ENCODE results near the gene HOXC12. TPM values are rescaled to one million over a fixed set of nuclear protein-coding genes. Genes with fewer than 3 reads are reported as not detected.

The HOXC12 gene
- total RNA-seq, 1 experiment from 2014 or later = not detected

DNA sequence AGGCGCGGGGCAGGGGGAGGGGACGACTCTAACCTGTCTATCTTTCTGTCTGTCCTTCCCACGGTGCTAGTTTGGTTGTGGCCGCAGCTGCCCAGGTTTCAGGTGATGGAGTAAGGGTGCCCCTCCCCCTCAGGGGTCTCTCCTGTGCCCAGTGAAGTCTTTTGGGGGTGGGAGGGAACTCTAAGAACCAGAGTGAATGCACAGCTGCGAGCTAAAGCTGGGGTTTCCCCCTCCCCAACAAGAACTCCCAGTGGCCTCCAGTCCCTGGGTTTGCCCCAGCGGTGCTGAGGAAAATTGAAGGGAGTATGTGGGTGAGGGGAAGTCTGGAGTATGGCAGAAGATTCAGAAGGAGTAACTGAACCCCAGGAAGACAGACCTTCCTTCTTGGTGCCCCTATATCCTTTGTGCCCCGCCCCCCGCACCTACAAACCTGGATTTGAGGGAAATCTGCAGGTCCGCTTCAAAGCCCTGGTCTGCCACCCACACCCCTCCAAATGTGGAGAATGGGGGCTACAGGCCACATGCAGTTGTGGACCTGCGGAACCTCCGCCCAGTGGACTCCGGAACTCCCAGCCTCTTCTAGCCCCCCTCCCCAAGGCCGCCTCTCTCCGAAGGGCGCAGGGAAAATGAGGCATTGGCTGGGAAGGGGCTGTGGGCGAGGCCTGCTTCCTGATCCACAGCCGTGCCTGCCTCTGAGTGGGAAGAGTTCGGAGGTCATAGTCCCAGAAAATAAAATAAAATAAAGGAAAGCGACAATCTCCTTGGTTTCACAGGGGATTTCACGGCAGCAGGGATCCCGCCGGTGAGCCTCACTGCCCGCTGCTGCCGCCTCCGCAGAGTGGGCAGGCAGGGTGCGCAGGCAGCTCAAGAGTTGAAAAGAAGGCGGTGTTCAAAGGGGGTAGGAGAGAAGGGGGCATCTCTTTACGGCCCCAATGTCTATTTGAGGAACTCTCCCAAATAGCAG lies 41.8 kb downstream of the HOXC12 start:
- Histone ChIP-seq H3K27ac (peak overlapping the region; percentile 80; the same call in 1 of the 2 replicates), H3K27me3 (peaks cover 6% of the 10 kb centered on the region; the same call in 1 of the 2 replicates), H3K4me3 (peak overlapping the region; percentile 62), H3K4me1 (no peaks in the 10 kb centered on the region), H3K9me3 (replicated peaks) (no peaks in the 10 kb centered on the region), H3K36me3 (no peaks in the 10 kb centered on the region)
- no peak for DNase-seq

DNA sequence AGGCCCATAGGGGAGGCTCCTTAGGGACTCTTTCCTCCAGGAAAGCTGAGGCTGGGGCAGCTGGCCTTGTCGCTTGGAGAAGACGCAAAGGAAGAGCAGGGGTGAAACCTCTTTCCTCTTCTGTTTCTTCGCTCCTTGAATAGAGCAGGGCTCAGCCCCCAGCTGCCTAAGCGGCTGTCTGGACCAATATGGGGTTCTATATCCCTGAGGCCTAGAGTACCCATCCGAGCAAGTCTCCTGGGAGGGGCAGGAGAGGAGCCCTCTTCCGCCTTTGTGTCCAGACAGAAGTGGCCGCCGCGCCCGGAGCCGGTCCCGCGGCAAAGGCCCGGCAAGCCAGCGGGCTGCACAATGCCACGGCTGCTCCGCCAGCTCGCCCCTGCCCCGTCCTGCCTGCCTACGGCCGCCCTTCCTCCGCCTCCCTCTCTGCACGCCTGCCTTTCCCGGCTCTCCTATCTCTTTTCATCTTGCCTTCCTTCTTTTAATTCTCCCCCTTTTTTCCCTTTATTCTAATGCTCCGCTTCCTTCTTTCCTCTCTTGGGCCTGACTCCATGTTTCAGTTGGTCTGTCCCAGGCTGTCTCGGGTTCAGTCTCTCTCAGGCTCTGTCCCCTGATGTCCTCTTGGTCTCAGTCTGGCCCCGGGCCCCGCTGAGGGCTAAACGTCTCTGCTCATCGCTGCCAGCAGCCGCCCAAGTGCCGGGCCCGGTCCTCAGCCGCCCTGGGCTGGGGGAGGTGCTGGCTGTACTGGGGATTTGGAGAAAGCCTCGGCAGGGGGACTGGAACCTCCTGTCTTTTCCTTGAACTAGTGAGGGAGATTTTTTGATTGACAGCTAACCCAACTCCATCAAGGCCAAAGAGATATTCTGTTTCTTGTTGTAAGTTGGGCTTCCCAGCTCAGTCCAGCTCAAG lies 42.8 kb downstream of the HOXC12 start:
- Histone ChIP-seq H3K4me3 (no peak overlapping the region), H3K9me3 (replicated peaks) (no peaks in the 10 kb centered on the region), H3K4me1 (no peaks in the 10 kb centered on the region), H3K27me3 (no peaks in the 10 kb centered on the region; the same call in 1 of the 2 replicates), H3K27ac (no peak overlapping the region), H3K36me3 (no peaks in the 10 kb centered on the region)
- no peak for DNase-seq

DNA sequence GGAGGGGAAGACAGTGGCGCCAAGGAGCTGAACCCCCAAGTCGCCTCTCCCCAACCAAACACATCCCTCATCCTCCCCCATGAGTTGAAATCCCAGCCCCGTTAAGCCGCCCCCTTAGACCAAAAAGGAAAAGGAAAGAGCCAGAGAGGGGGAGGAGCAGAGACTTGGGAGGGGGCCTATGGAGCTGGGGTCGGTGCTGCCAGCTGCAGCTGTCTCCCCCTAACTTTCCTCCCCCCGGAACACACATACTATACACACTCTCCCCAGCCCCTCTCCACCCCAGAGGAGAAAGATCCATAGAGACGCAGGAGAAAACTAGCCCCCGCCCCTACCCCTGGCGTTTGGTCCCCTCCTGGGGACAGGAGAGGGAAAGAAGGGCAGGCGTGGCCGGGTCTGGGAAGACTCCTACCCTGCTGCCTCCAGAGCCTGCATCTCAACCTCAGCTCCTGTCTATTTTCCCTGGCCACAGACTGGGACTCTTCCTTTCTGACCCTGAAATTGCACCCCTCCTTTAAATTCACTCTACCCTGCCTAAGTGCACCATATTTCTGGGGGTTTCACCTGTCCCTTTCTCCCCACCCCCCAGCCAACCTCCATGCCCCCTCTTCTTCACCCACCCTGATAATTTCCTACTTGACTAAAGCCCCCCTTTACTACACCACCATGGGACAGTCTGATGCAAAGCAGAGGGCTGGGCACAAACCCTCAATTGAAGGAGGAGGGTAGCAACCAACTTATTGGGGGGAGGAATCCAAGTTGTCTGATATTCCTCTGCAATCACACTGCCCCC lies 43.6 kb downstream of the HOXC12 start:
- Histone ChIP-seq H3K4me1 (no peaks in the 10 kb centered on the region), H3K36me3 (no peaks in the 10 kb centered on the region), H3K9me3 (replicated peaks) (no peaks in the 10 kb centered on the region), H3K27me3 (no peaks in the 10 kb centered on the region), H3K4me3 (no peak overlapping the region), H3K27ac (no peak overlapping the region)
- no peak for DNase-seq

DNA sequence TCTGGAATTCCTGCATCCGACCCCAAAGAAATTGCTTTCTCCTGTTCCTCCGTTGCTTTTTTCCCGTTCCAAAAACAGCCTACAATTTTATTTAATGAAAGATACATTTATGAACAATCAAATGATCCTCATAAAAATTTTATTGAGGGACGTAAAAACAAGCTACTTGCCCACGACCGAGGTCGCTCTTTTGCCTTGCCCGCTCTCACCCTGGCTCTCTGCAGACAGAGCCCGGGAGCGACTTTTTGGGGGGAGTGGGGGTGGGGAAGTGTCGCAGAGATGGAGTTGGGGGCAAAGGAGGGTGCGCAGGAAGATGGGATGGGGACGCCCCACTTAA lies 44.2 kb downstream of the HOXC12 start:
- H3K4me3 ChIP-seq = no peak overlapping the region
- H3K27me3 ChIP-seq = no peaks in the 10 kb centered on the region
- no peak overlapping the region for H3K27ac ChIP-seq
- no peak for DNase-seq
- no peaks in the 10 kb centered on the region for H3K36me3 ChIP-seq
- H3K9me3 ChIP-seq (replicated peaks) = no peaks in the 10 kb centered on the region
- no peaks in the 10 kb centered on the region for H3K4me1 ChIP-seq

DNA sequence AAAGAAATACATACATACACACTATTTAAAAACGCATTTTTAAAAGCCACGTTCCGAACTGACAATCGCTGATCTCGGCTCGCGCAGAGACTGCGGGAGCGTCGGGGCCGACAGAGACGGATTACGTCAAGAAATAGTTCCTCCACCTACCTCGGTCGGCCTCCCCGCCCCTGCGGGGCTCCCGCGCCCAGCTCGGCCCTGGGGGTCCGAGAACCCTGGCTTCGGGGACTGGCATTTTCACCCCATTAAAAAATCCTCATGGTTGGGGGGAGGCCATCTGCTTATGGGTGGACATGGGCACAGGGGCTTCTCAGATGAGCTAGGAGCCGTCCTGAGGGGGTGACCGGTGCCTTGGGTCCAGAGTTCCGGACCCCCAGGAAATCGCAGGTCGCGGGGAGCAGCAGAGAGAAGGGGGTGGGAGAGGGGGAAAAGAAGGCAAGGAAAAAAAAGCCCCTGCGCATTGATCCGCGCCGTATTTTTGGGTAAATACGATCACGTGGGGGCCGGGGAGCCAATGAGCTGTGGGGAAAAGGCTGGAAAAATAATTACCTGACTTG lies 44.9 kb downstream of the HOXC12 start:
- H3K9me3 ChIP-seq (replicated peaks) = no peaks in the 10 kb centered on the region
- no peaks in the 10 kb centered on the region for H3K36me3 ChIP-seq
- no peaks in the 10 kb centered on the region for H3K27me3 ChIP-seq
- H3K4me1 ChIP-seq = no peaks in the 10 kb centered on the region
- peak; percentile 75 to 79 for DNase-seq
- H3K27ac ChIP-seq = peak overlapping the region; percentile 62
- peak overlapping the region; percentile 73 for H3K4me3 ChIP-seq

DNA sequence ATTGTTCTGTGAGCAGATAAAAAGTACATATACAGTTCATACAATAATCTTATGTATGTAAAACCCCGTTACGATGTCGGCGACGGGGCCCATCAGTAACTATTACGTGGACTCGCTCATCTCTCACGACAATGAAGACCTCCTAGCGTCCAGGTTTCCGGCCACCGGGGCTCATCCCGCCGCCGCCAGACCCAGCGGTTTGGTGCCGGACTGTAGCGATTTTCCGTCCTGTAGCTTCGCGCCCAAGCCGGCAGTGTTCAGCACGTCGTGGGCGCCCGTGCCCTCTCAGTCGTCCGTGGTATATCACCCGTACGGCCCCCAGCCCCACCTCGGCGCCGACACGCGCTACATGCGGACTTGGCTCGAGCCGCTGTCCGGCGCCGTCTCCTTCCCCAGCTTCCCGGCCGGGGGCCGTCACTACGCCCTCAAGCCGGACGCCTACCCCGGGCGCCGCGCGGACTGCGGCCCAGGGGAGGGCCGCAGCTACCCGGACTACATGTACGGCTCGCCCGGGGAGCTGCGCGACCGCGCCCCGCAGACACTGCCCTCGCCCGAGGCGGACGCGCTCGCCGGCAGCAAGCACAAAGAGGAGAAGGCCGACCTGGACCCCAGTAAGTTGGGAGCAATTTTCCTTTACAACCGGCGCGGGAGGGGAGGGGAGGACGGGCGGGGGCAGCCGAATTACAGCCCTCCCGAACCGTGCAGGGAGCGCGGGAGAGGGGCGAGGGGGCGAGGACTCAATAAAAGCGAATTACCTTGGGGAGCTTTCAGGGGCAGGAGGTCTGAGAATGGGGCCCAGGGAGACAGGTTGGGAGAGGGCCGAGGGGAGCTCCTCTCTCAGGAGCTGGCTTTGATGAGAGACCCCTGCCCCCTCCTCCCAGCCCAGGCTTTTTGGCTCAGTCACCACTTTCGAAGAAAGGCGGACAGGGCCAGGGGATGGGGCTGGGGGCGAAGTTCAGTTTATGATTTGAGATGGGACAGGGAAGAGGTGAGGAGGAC lies 45.7 kb downstream of the HOXC12 start, which contains the start of gene HOXC9:
HOXC9 (plus strand) TSS at position 46 of the 999 bp plus-strand sequence; CDS start at position 74, 28 bp downstream.
- DNase-seq = peak in 1 of 2 experiments; percentile 43
- Histone ChIP-seq H3K27me3 (no peaks in the 10 kb centered on the region), H3K36me3 (no peaks in the 10 kb centered on the region), H3K9me3 (replicated peaks) (no peaks in the 10 kb centered on the region), H3K4me1 (no peaks in the 10 kb centered on the region), H3K4me3 (peak within 1 kb of the TSS; percentile 73), H3K27ac (peak within 1 kb of the TSS; percentile 62)

DNA sequence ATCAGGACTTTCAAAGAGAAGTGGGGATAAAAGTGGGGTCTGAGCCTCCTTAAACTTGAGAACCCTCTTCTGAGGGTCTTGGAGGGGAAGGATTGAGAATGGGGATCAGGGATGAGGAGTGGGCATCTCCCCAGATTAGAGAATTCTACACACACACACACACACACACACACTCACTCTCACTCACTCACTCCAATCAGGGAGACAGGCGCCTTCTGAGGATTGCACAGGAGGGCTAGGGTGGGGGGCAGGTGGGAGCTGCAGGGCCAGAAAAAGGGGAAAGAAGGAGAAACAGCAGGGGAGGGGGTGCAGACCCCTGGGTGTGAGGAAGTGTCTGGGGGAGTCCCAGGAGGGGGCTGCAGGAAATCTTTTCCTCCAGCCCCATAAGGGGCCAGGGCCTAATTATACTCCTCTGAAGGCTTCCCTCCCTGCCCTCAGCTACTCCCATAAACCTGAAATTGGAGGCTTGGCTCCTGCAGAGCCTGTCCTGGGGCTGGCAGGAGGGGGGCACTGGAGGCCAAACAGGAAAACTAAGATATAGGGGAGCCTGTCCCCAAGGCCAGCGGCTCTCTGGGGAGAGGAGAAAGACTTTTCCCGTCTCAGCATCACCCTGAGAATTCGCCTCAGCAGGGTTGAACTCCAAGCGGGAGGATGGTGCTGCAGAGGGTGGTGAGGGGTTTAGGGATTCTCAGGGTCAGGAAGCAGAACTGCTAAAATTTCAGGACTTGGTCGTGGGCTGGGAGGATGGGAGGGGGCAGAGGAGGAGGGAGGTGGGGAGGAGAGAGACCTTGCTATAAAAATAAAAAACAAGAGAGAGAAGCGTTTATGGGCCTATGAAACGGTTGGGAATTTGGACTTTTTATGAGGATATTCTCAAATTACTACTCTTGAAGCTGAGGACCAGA lies 46.8 kb downstream of the HOXC12 start:
- no peak overlapping the region for H3K27ac ChIP-seq
- no peaks in the 10 kb centered on the region for H3K9me3 ChIP-seq (replicated peaks)
- no peaks in the 10 kb centered on the region for H3K4me1 ChIP-seq
- DNase-seq = no peak
- no peaks in the 10 kb centered on the region for H3K36me3 ChIP-seq
- peaks cover 5% of the 10 kb centered on the region for H3K27me3 ChIP-seq
- peak overlapping the region; percentile 73; the same call in 1 of the 2 replicates for H3K4me3 ChIP-seq

DNA sequence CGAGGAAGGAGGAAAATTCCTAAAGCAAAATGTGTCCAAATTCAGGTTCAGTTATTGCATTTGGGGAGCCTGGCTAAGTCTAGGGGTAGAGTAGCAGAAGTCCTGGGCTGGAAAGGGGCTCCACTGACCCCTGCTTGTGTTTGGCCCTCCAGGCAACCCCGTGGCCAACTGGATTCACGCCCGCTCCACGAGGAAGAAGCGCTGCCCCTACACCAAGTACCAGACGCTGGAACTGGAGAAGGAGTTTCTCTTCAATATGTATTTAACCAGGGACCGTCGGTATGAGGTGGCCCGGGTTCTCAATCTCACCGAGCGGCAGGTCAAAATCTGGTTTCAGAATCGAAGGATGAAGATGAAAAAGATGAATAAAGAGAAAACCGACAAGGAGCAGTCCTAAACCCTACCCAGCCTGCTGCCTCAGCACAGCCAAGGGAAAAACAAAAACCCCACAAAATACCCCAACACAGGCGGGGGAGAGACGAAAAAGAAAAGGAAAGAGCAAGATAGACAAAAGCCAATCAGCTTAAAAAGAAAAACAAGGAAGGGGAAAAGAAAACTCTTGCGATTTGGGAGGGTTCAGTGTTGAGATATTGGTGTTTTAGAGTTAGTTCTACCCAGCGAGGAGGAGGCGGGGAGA lies 47.7 kb downstream of the HOXC12 start:
- Histone ChIP-seq H3K4me1 (no peaks in the 10 kb centered on the region), H3K4me3 (no peak overlapping the region), H3K36me3 (no peaks in the 10 kb centered on the region), H3K9me3 (replicated peaks) (no peaks in the 10 kb centered on the region), H3K27me3 (peaks cover 14% of the 10 kb centered on the region), H3K27ac (no peak overlapping the region)
- no peak for DNase-seq

DNA sequence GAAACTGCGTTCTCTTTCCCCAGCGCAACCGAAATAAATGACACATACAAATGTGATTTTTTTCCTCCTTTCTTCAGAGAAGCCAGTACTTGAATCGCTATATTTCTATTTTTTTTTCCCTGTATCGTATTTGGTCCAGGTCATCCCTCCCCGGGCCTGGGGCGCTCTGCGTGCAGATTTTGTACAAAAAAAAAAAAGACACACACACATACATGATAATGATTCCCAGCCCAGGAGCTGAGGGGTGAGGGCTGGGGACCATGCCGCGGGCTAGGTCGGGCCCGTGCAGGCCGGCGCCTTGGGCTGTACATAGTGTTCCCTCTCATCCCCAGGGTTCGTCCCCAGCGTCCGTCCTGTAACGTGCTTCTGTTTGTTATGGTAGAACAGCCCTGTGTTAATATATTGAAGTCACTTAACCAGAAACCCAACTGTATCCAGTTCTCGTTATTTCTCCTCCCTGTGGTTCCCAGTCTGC lies 48.2 kb downstream of the HOXC12 start:
- Histone ChIP-seq H3K27ac (no peak overlapping the region), H3K36me3 (no peaks in the 10 kb centered on the region), H3K9me3 (replicated peaks) (no peaks in the 10 kb centered on the region), H3K4me3 (no peak overlapping the region), H3K27me3 (peaks cover 19% of the 10 kb centered on the region), H3K4me1 (no peaks in the 10 kb centered on the region)
- no peak for DNase-seq

DNA sequence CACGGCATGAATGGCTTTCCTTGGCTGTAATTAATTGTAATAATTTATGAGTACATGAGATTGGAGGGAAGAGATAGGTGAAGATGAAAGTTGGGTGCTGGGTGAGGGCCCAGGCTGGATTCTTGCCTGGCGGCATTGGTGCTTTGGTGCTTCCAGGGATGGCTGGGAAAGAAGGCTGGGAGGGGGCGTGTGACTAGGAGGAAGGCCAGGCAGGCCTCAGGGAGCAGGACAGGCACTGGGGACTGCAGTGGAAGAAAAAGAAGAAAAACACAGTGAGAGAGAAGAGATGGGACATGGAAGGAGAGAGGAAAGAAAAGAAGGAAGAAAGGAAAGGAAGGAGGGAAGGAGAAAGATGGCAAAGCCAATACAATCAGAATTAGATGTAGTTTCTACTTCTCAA lies 48.9 kb downstream of the HOXC12 start:
- no peak for DNase-seq
- Histone ChIP-seq H3K4me1 (no peaks in the 10 kb centered on the region), H3K27me3 (peaks cover 24% of the 10 kb centered on the region), H3K4me3 (no peak overlapping the region), H3K36me3 (no peaks in the 10 kb centered on the region), H3K9me3 (replicated peaks) (no peaks in the 10 kb centered on the region), H3K27ac (no peak overlapping the region)

DNA sequence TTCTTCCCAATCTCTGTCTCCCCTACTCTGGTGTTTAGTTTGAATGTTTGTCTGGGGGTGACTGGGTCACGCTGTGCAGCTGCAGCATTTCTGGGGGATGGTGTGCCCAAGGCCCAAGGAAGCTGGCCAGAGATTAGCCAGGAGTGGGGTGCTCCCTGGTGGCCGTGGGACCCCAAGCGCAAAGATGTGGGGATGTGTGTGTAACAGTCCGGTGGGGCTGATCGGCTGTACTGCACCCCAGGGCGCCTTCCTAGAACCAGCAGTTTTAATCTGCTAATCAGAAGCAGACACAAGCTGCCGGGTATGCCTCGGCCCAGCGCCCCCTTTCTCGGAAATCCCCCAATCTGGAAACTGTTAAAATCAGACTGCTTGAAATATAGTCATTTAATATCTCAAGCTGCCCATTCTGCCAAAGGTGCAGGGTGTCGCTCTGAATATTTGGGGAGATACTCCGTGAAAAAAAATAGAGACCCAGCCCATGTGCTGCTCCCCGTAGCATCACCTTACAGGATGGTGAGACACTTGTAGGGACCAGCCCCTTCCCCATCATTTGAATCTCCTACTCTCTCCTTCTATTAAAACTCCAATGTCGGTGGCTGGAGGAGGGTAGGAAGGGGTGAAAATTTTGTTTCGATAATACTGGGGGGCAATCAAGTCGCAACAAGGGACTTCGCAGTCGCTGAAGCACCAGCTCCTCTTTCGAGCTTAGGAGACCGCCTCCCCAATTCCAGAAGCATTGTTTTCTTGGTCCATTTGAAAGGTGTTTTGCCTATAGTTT lies 49.5 kb downstream of the HOXC12 start:
- Histone ChIP-seq H3K4me1 (no peaks in the 10 kb centered on the region), H3K27me3 (peaks cover 26% of the 10 kb centered on the region)

More for the DNA sequence above, 49.5 kb downstream of the HOXC12 start:
- Histone ChIP-seq H3K4me3 (no peak overlapping the region), H3K9me3 (replicated peaks) (no peaks in the 10 kb centered on the region), H3K36me3 (no peaks in the 10 kb centered on the region), H3K27ac (no peak overlapping the region)
- DNase-seq = no peak

All from SJCRH30 (cell line).